Stimulated activated CD8-positive, alpha-beta memory T cell treated with anti-CD3 and anti-CD28 coated beads, Interleukin-7, amount 100 ng/mL, for 4 hours (primary cell): ENCODE data around the gene JTB.

Experiments used
- DNase-seq, 2 donors: peaks; one replicate each; pipeline ENCODE4 v3.0.0-alpha.2; 2020; ENCODE audit warnings: low read depth in 2 of 2

The JTB gene

DNA sequence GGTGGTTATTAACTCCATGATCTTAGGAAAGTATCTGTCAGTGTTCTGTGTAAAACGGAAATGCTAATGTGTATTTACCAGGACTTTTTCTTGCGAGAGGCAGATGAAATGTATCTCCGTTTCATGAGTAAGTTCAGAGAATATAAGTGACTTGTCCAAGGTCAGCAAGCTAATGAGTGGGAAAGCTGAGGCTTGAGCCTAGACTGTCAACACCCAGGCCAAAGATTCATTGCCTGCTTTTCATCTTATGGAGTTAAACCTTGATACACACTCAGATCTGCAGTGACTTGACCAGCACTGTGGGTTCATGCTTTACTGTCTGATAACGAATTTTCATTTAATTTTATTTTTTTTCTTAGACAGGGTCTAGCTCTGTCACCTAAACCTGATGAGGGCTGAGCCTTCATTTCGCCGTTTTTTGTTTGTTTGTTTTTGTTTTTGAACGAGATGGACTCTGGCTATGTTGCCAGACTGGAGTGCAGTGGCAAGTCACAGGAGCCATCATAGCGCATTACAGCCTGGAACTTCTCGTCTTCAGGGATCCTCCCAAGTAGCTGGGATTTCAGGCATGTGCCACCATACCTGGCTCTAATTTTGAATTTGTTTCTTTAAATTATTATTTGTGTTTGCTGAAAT is 918 bp upstream of the JTB start:
- DNase-seq = no peak

DNA sequence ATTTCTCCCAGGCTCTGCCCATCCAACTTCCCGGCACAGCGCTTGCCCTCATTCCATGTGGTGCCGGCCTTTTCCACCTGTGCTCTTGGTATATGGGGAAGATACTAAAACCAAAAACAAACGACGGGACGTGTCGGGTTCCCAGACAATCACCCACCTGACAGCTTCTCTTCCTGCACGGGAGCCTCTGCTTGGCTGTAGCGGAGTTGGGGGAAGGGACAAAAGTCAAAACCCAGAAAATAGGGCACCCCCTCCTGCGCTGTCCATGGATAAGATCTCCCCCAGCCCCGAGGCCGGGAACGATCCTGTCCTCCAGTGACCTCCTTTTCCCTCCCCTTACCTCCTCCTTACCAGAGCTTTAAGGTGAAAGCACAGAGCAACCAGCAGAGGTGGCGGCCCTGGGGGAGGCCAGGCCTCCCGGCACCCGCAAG is 640 bp downstream of the JTB start:
- DNase-seq = no peak

DNA sequence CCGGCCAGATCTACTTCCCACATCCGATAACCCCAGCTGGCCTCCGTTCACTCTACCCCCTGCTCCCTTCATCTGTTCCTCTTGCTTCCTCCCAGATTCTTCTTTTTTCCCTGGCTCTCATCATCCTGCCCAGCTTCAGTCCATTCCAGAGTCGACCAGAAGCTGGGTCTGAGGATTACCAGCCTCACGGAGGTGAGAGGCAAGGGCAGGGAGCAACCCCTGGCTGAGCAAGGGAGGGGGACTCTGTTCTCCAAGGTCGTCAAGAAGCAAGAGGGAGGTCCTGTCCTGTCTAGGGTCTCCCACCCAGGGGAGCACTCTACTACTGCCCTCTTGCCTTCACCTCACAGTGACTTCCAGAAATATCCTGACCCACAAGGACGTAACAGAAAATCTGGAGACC is 3.9 kb downstream of the JTB start:
- DNase-seq = no peak

DNA sequence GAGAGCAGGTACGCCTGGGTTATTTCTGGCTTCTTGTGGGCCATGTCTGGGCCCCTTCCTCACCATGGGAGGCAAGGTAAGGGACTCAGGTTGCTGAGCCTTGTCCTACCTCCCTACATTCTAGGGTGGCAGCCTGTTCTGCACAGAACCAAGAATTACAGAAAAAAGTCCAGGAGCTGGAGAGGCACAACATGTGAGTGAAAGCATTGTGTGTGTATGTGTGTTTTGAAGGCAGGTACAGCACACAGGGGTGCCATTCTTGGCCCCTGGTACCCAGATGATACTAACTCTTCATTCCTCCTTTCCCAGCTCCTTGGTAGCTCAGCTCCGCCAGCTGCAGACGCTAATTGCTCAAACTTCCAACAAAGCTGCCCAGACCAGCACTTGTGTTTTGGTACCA is 4.4 kb downstream of the JTB start:
- no peak for DNase-seq

DNA sequence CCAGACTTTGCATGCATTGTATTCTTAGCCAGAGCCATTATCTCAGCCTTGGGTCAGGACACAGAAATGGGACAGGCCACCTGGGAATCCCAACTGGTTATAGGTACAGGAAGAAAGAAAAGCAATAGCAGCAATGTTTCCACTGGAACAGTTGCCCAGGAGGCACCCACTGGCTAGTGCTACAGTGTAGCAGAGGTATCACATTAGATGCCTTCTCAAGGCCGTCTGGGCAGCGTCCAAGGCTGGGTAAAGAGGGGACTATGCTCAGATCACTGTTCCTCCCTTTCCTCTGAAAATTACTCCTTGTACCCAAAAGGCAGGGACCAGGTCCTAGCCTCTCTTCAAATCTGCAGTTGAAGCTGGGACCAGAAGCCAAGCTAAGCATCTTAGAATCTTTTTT is 7.1 kb downstream of the JTB start:
- DNase-seq = no peak

DNA sequence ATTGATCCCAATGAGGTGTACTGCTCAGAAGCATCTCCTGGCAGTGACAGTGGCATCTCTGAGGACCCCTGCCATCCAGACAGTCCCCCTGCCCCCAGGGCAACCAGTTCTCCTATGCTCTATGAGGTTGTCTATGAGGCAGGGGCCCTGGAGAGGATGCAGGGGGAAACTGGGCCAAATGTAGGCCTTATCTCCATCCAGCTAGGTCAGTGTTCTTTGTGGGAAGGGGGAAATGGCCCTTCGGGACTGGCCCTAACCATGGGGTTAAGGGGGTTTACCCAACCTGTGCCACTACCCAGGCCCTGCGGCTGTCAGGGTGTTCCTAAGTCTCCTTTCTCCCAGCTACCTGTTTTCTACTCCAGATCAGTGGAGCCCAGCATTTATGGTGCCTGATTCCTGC is 8.5 kb downstream of the JTB start:
- DNase-seq = no peak

DNA sequence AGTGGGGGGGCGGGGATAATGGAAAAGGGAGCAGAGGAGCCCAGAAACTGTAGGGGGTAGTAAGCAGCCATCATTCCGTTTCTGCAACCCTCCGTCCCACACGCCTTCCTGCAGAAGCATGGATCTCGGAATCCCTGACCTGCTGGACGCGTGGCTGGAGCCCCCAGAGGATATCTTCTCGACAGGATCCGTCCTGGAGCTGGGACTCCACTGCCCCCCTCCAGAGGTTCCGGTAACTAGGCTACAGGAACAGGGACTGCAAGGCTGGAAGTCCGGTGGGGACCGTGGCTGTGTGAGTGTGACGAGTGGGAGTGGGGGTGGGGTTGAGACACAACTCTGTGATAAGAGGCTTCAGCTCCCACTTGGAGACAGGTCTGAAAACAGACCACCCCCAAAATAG is 9.1 kb downstream of the JTB start:
- no peak for DNase-seq

DNA sequence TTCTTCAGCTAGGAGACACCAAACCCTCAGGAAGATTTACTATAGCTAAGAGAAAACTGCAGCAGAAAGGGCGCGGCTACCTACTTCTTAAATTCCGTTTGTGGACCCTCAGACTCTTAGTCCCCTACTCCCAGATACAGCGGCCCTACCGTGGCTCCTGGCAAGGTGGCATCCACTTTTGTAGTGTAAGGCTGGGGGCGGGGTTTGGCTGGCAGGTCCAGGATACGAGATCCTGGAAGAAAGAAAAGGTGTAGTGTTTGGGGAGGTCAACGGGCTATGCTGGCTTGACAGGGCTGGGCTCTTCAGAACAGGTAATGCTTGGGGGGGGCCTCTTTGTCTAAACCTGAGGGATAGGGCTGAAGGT is 9.5 kb downstream of the JTB start:
- DNase-seq = no peak

DNA sequence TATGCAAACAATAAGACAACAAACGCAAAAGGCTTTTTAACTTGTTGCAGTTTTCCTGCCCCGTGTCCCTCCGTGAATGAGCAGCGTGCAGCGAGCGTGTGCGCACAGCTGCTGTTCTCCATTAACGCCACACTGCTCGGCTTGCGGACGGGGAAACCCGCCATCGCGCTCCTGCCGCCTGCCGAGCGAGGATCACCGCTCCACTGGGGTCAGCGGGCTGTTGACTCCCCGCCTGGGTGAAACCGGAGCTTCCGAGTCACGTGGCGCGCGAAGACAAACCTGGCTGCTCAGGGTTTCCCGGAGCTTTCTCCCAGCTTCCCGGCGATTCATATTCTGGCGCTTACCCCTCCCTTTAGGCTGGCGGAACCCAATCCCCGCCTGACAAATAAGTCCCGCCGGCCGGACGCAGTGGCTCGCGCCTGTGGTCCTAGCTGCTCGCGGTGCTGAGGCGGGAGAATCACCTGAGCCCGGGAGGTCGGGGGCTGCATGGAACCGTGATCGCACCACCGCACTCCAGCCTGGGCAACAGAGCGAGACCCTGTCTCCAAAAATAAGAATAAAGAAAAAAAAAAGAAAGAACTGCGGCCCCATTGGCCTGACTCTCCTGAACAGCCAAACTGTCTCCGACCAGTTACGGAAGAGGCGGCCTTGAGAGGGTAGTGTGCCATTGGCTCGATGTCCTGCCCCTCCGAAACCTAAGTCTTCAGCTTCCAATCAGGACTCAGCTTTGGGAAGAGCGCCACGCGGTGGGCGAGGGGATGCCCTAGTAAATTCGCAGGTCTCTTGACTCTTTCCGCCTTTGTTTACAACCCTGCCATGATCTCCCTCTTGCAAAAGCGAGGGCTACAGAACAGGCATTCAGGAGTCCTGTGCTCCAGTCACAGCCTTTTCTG is 10.1 kb downstream of the JTB start, which contains the start of gene CREB3L4:
TSS of gene CREB3L4 (plus strand) at position 796 of the 893 bp plus-strand sequence. CDS start 624 bp downstream, outside the sequence.
- DNase-seq = peak; percentile 68 to 75

DNA sequence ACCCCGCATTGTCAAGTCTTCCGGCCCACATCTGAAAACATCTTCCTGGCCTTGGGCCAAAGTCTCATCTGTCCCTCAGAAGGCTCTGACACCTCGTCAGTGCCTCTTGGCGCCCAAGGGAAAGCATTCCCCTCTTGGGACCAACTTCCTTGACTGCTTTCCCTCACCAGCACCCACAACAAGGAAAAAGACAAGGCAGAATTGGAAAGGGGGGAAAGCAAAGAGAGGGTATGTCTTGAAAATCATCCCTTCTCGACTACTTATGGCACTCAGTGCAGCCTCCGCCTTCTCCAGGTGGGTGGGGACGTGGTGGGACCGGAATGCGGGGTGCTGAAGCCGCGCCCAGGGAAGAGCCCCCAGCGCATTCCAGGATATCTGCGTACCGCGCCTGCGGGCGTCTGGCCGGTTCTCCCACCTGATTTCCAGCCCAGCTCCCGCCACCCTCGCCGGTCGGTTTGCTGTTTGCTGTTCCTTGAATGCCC is 13.6 kb downstream of the JTB start:
- DNase-seq = no peak

DNA sequence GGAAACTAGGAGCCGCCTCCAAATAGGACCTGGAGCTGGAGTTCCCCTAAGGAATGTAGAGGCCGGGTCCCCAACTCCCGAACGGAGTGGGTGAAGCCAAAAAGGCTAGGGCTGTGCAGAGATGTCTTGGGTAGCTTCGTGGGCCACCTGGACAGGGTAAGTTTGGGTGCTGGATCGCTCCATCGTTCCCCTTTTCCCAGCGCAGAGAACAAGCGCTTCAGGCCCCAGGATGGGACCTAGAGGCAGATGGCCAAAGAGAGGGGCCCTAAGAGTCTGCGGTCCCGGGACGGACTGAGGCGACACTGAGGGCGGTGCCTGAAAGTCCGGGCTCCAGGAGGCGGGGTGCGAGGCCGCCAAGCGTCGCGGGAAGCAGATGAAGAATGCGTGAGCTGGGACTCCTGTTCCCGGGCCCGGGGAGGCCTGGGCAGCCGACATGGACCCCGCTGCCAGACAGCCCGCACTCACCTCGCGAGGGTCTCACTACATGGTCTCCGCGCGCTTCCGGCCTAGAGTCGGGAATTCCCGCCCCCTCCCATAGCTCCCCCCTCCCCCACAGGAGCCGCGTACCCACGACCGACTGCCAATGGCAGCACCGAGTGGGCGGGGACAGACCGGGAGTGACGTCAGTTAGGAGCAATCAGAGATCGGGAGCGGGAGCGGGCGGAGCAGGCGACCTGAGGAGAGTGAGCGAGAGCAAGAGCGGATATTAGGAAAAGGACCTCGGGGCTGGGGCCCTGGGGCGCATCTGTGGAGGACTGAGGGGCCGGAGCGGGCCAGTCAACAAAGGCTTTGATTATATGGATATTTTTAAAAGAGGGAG is 14.2 kb downstream of the JTB start, which contains the start of gene SLC39A1:
TSS of gene SLC39A1 (minus strand) at position 508 of the 820 bp plus-strand sequence. CDS start 822 bp downstream, outside the sequence.
- peak; percentile 88 to 89 for DNase-seq

DNA sequence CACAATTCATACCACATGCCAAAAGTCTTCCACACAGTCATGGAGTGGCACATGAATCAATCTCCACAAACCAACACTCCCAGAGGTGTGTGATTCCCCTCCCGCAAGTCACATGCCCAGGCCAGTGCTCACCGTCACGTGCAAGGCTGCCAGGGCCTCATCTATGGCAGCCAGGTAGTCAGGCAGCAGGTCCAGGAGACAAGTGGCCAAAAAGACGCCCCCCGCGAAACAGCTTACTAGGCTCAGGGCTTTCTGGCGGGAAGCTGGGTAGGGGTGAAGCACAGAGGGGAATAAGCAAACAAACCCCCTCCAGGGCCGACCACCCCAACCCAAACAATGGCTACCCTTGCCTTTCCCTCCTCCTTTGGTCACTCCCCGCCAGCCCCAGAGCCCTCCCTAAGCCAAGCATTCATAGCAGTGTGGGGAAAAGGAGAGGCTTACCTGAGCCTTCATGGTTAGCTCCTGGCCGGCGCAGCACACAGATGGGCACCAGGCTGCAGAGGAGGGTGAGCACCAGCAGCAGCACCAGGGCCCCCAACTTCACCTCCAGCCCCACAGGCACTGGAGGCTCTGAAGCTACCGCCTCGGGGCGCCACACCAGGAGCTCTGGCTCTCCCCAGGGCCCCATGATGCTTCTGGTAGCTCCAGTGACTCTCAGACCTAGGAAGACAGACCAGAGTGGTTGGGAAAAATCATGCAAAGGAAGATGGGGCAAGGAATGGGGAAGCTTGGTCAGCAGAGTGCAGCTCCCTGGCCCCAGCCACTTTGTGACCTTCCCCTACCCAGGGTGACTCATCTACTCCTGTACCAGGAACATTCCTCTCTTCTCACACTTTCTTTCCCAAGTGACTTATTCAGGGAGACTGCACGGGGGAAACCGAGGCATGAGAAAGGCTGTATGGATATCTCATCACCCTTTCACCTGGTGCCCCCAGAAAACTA is 15.1 kb downstream of the JTB start:
- DNase-seq = no peak

DNA sequence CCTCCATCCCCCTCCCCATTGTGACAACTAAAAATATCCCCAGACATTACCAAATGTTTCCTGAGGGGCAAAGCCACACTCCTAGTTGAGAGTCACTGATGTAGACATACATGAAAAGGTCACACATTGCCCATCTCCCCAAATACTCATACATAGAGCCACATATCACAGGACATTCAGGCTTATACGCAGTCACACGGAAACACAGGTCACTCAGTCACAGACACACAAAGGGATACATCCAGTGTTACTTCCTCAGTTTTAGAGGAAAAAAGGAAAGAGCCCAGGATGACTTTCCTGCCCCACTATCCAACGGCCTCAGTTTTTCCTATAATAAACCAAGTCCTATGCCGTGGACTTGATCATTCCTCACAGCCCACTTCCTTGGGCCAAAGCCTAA is 16.1 kb downstream of the JTB start:
- DNase-seq = no peak

DNA sequence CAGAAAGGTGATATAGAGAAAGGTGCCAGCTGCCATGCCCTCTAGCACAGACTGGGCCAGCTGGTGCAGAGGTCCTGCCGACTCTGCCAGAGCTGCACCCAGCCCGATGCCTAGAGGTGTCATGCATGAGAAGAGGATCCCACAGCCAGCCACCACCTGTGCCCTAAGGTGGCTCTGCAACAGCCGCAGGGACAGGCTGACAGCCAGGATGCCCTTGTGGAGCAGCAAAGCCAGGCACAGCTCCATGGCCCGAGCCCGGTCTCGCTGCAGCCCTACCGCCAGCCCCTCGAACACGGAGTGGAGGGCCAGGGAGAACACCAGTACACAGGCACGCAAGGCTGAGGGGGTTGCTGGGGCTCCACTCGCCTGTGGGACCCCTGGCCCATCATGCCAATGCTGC is 17.3 kb downstream of the JTB start:
- DNase-seq = no peak

DNA sequence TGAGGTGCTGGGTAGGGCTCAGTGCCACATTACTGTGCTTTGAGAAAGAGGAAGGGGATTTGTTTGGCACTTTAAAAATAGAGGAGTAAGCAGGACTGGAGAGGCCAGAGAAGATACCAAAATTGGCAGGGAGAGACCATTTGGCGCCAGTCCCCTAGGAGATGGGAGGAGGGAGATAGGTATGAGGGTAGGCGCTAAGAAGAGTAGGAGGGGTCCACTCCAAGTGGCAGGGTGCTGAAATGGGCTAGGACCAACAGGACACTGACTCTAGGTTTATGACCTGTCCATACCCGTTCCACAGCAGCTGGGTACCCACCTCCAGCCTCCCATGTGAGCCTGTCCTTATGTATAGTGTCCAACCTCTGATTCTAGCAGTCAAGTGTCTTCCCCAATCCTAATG is 18.0 kb downstream of the JTB start:
- DNase-seq = no peak

DNA sequence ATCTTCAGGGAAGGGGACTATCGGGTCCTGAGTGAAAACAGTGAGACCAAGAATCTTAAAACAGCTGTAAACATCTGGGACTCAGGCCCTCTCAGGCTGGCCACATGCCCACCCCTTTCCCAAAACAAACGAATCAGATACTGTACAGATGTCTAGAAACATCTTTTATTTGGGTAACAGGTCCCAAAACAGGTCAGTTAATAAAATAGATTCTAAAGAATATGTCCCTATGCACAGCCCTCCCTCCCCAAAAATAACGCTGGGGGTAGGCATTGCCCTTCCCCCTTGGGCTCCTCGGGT is 18.6 kb downstream of the JTB start:
- DNase-seq = no peak

DNA sequence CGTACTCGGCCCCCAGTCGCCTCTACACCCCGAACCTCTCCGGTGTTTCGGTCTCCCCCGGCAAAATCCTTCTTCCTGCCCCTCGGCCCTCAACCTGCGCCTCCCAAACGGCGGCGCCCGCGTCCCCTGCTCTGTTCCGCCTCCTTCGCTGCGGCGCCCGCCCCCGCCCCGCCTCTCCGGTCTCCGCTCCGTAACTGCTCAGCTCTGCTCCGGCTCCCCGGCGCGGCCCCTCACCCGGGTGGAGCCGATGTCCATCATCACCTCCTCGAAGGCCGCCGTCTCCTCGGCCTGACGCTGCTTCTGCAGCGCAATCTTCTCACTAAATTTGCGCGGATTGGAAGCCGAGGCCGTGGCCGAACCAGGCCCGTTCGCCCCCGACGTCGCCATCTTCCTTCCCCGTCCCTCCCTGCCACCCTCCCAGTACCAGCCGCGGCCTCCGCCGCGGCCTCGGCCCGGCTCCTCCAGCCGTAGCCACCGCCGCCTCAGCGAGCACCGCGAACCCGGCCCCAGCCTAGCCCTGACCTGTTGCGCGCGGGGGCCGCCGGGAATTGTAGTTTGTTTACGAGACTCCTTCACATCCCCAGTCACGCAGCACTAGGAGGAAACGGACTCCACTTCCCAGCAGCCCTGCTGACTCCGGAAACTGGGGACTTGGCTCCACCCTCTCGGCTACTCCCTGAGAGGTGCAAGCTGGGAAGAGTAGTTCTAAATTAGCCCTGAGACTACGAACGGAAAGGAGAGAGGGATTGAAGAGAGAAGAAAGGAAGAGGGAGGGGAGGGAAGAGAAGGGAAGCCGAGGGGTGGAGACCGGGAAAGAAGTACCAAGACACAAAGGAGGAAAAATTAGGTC is 19.1 kb downstream of the JTB start, which contains the start of gene CRTC2:
TSS of gene CRTC2 (minus strand) at position 502 of the 850 bp plus-strand sequence. CDS start at position 387, 115 bp downstream.
- DNase-seq = peak; percentile 94 to 97

DNA sequence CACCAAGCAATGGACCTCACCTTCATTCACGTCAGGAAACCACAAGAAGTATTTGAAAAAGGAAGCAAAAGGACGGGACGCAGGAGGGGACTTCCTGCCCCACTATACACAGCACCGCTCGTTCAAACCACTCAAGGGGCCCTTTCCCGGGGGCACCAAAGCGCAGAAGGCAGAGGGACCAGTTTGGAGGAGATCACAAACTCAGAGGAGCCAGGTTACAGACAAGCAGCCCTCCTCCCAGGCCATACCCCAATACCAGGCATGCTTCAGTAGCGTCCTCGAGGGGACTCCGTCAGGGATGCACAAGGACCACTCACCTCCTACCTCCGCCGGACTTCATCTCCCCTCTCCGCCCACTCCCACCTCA is 19.7 kb downstream of the JTB start:
- peak in 1 of 2 donors; percentile 30 for DNase-seq

DNA sequence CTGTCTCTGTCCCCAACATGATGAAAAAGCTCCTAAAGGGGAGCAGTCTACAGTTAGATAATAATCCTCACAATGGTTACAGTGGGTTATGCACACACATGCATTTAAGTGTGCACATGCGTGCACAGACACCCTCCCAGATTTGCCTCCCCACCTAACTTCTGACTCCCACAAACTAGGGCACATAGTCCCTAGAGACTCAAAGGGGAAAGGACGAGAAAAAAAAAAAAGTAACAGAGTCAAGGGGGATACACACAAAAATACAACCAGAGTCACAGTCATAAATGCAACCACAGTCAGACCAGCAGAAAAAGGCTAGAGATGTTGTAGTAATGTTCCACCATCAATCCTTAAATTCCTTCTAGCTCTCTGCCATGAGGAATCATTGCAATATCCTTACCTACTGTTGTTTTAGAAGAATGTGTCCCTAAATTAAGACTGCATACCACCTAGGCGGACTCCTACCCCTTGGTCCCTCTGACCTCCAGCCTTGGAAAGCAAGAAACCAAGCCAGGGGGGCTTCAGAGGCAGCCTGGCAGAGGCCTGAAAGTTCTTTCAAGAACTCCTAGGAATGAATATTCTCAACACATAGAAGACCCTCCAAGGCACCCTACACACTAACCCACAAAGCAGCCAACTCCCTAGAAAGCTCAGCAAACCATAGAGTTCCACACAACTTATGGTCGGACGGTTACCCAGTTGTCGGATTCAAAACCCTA is 20.3 kb downstream of the JTB start:
- DNase-seq = no peak
